ENCODE measurements around the gene SLC29A4.
"Not testable (repeated sequence)": the region's sequence is repeated elsewhere in the genome, so short reads cannot be mapped to it uniquely, and the experiment has no call there.

SLC29A4 gene

GRCh38 chr7:5282543-5283316, at the start of gene SLC29A4:
Gene SLC29A4, plus strand, starts transcription at chr7:5282943. Its CDS starts 4,874 bp downstream, at chr7:5287817.
- Histone ChIP-seq H3K27me3 (ENCODE audit: insufficient read depth, low read length) (no peaks in the 10 kb centered on the region), H3K36me3 (ENCODE audit: insufficient read depth, low read length) (peaks cover 4% of the 10 kb centered on the region), H3K9me3 (ENCODE audit: low read length) (no peaks in the 10 kb centered on the region), H3K4me3 (ENCODE audit: low read length) (peak within 1 kb of the TSS; percentile 71), H2AFZ (ENCODE audit: low read depth, low read length) (peak within 1 kb of the TSS; percentile 54), H3K4me1 (ENCODE audit: insufficient read depth, low read length) (peaks cover 7% of the 10 kb centered on the region)

DNA sequence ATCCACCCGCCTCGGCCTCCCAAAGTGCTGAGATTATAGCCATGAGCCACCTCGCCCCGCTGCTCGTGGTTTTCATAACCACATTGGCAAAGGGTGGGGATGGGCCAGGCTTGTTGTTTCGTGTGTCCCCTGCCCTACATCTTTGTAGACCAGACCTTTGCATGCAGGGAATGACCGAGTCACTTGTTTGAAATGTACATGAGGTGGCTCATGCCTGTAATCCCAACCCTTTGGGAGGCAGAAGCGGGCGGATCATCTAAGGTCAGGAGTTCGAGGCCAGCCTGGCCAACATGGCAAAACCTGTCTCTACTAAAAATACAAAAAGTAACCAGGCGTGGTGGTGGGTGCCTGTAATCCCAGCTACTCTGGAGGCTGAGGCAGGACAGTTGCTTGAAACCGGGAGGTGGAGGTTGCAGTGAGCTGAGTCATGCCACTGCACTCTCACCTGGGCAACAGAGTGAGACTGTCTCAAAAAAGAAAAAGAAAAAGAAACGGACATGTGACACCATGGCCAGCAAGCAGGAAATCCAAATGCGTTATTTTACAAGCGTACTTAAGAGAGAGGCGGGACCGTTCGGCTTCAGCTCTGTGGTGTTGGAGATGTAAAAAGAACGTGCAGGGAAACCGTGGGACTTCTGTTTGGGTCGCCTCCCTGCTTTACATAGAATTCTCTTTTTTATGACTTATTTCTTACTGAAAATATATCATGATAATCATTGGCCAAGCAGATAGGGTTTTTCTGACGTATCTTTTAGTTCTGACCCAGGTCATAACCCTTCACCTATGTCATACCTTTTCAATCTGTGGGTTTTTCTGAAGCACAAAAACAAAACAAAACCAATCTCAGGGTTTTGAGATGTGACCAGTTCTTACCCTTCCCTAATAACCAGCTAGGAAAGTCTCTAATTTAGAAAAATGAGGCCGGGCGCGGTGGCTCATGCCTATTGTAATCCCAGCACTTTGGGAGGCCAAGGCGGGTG, 47.6 kb upstream of the SLC29A4 start:
- Histone ChIP-seq H3K27me3 (ENCODE audit: insufficient read depth, low read length) (no peaks in the 10 kb centered on the region), H3K36me3 (ENCODE audit: insufficient read depth, low read length) (peaks cover 28% of the 10 kb centered on the region), H3K9me3 (ENCODE audit: low read length) (no peaks in the 10 kb centered on the region), H2AFZ (ENCODE audit: low read depth, low read length) (no peak overlapping the region), H3K4me3 (ENCODE audit: low read length) (no peak overlapping the region), H3K4me1 (ENCODE audit: insufficient read depth, low read length) (no peaks in the 10 kb centered on the region)

DNA sequence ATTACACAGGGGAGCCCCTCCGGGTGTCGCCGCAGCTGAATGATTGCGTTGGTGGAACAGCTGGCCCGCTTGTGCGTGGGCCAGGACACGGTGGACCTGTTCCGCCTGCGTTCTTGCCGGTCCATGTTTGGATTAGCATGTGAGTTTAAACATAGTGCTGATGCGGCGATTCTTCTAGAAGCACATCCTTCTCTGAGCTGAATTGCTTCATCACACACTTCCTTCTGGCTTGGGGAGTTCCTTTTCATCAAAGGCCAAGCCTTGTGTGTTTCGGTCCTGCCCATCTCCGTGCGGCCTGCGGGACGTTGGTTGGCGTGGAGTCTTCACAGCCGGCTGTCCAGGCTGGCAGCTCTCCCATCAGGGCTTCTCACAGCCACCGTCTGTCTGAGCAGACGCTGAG, 45.5 kb upstream of the SLC29A4 start:
- Histone ChIP-seq H3K27me3 (ENCODE audit: insufficient read depth, low read length) (no peaks in the 10 kb centered on the region), H2AFZ (ENCODE audit: low read depth, low read length) (no peak overlapping the region)

GRCh38 chr7:5238500-5238899, 44.2 kb upstream of the SLC29A4 start:
- H3K27me3 ChIP-seq (ENCODE audit: insufficient read depth, low read length): no peaks in the 10 kb centered on the region
- peaks cover 2% of the 10 kb centered on the region for H3K36me3 ChIP-seq (ENCODE audit: insufficient read depth, low read length)
- no peaks in the 10 kb centered on the region for H3K9me3 ChIP-seq (ENCODE audit: low read length)
- peaks cover 10% of the 10 kb centered on the region for H3K4me1 ChIP-seq (ENCODE audit: insufficient read depth, low read length)
- no peak overlapping the region for H3K4me3 ChIP-seq (ENCODE audit: low read length)
- no peak overlapping the region for H2AFZ ChIP-seq (ENCODE audit: low read depth, low read length)

More for the DNA sequence above, 45.5 kb upstream of the SLC29A4 start:
- no peak overlapping the region for H3K4me3 ChIP-seq (ENCODE audit: low read length)
- H3K9me3 ChIP-seq (ENCODE audit: low read length): no peaks in the 10 kb centered on the region
- H3K4me1 ChIP-seq (ENCODE audit: insufficient read depth, low read length): peaks cover 10% of the 10 kb centered on the region
- H3K36me3 ChIP-seq (ENCODE audit: insufficient read depth, low read length): peaks cover 7% of the 10 kb centered on the region

GRCh38 chr7:5243261-5243660, 39.5 kb upstream of the SLC29A4 start:
- no peak overlapping the region for H2AFZ ChIP-seq (ENCODE audit: low read depth, low read length)
- H3K9me3 ChIP-seq (ENCODE audit: low read length): peaks cover 2% of the 10 kb centered on the region
- H3K36me3 ChIP-seq (ENCODE audit: insufficient read depth, low read length): no peaks in the 10 kb centered on the region
- H3K4me1 ChIP-seq (ENCODE audit: insufficient read depth, low read length): peaks cover 14% of the 10 kb centered on the region
- H3K4me3 ChIP-seq (ENCODE audit: low read length): no peak overlapping the region
- H3K27me3 ChIP-seq (ENCODE audit: insufficient read depth, low read length): no peaks in the 10 kb centered on the region

- peaks cover 2% of the 10 kb centered on the region for H3K9me3 ChIP-seq (ENCODE audit: low read length)
- H2AFZ ChIP-seq (ENCODE audit: low read depth, low read length): no peak overlapping the region
- H3K4me1 ChIP-seq (ENCODE audit: insufficient read depth, low read length): peaks cover 3% of the 10 kb centered on the region
- no peaks in the 10 kb centered on the region for H3K27me3 ChIP-seq (ENCODE audit: insufficient read depth, low read length)
- no peak overlapping the region for H3K4me3 ChIP-seq (ENCODE audit: low read length)
- no peaks in the 10 kb centered on the region for H3K36me3 ChIP-seq (ENCODE audit: insufficient read depth, low read length)
Measured at GRCh38 chr7:5248201-5248885, 34.4 kb upstream of the SLC29A4 start.

DNA sequence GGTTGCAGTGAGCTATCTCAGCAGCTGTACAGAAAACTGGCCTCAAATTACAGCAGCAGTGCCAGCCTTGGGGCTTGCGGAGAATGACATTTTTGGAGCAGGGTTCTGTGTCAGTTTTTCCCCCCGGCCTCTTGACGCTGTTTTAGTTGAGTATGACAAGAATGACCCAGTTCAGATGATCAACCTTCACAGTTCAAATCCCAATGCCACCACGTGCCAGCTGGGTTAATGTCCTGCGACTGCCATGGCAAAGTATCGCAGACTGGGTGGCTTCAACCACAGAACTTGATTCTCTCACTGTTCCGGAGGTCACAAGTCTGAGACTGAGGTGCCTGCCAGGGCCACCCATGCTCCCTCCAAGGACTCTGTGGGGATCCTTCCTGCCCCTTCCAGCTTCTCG, 32.0 kb upstream of the SLC29A4 start:
- not testable (repeated sequence) for H3K36me3 ChIP-seq (ENCODE audit: insufficient read depth, low read length); H3K4me1 ChIP-seq (ENCODE audit: insufficient read depth, low read length); H2AFZ ChIP-seq (ENCODE audit: low read depth, low read length); H3K4me3 ChIP-seq (ENCODE audit: low read length); H3K27me3 ChIP-seq (ENCODE audit: insufficient read depth, low read length); H3K9me3 ChIP-seq (ENCODE audit: low read length)

DNA sequence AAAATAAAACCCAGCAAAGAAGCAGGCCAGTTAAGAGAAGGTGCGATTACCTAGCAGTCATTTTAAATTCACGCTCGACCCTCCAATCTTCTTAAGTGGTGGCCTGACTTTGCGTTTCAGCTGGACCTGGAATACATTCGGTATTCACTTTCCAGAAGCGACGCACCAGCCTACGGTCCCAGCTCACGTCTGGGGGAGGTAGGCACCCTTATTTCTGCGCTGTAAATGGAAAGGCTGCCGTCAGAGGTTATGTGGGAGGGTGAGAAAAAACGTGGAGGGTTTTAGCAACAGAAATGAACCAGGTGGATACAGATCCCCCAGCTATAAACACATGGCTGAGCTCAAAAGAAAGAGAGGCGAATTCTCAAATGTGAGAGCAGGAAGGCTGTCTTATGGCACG, 29.2 kb upstream of the SLC29A4 start:
- not testable (repeated sequence) for H3K9me3 ChIP-seq (ENCODE audit: low read length); H3K4me3 ChIP-seq (ENCODE audit: low read length); H3K36me3 ChIP-seq (ENCODE audit: insufficient read depth, low read length); H3K4me1 ChIP-seq (ENCODE audit: insufficient read depth, low read length); H2AFZ ChIP-seq (ENCODE audit: low read depth, low read length); H3K27me3 ChIP-seq (ENCODE audit: insufficient read depth, low read length)

- H3K27me3 ChIP-seq (ENCODE audit: insufficient read depth, low read length); H3K36me3 ChIP-seq (ENCODE audit: insufficient read depth, low read length); H3K4me3 ChIP-seq (ENCODE audit: low read length): not testable (repeated sequence)
Measured at GRCh38 chr7:5254371-5254770, 28.4 kb upstream of the SLC29A4 start.

GRCh38 chr7:5255832-5256231, 26.9 kb upstream of the SLC29A4 start:
- Histone ChIP-seq H3K36me3 (ENCODE audit: insufficient read depth, low read length) (no peaks in the 10 kb centered on the region), H2AFZ (ENCODE audit: low read depth, low read length) (no peak overlapping the region), H3K4me1 (ENCODE audit: insufficient read depth, low read length) (no peaks in the 10 kb centered on the region), H3K4me3 (ENCODE audit: low read length) (no peak overlapping the region), H3K27me3 (ENCODE audit: insufficient read depth, low read length) (no peaks in the 10 kb centered on the region), H3K9me3 (ENCODE audit: low read length) (no peaks in the 10 kb centered on the region)

More at GRCh38 chr7:5254371-5254770, 28.4 kb upstream of the SLC29A4 start:
- H3K4me1 ChIP-seq (ENCODE audit: insufficient read depth, low read length); H3K9me3 ChIP-seq (ENCODE audit: low read length); H2AFZ ChIP-seq (ENCODE audit: low read depth, low read length): not testable (repeated sequence)

- not testable (repeated sequence) for H3K4me3 ChIP-seq (ENCODE audit: low read length); H3K27me3 ChIP-seq (ENCODE audit: insufficient read depth, low read length); H3K36me3 ChIP-seq (ENCODE audit: insufficient read depth, low read length); H3K9me3 ChIP-seq (ENCODE audit: low read length); H3K4me1 ChIP-seq (ENCODE audit: insufficient read depth, low read length); H2AFZ ChIP-seq (ENCODE audit: low read depth, low read length)
Measured at GRCh38 chr7:5260530-5261068, 22.1 kb upstream of the SLC29A4 start.

DNA sequence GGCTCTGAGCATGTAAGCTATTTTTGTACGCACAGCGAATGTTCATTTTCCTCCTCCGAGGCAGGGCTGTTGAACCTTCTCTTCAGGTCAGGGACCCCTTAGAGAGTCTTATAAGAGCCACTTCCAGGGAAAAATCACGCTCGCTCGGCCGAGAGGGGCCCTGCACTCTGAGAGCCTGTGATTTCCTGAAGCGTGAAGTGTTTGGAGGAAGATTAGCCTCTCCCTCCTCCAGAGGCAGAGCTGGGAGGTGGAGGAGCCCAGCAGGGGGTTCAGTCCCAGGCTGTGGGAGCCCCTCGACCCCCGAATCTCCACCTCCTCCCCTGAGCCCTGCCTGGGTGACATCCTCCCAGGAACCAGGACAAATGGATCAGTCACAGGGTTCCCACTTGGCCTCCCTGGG, 19.7 kb upstream of the SLC29A4 start:
- H3K9me3 ChIP-seq (ENCODE audit: low read length); H3K27me3 ChIP-seq (ENCODE audit: insufficient read depth, low read length); H3K4me3 ChIP-seq (ENCODE audit: low read length); H3K36me3 ChIP-seq (ENCODE audit: insufficient read depth, low read length); H2AFZ ChIP-seq (ENCODE audit: low read depth, low read length): not testable (repeated sequence)
- H3K4me1 ChIP-seq (ENCODE audit: insufficient read depth, low read length): peaks cover 13% of the 10 kb centered on the region
